ENCODE results near the gene MACROD2.
A peak's percentile ranks its signal among the peaks of the same experiment; 100 is the strongest.

The MACROD2 gene

GRCh38 chr20:14481863-14482262, 486.5 kb downstream of the MACROD2 start:
- H3K4me3 ChIP-seq (ENCODE audit: low read depth, low read length), result no peak overlapping the region
- TF ChIP-seq CTCF (conservative IDR thresholded peaks at IDR 0.05; ENCODE audit: low read depth, low read length), result no peak
- DNase-seq (ENCODE audit: low read depth), result peak; percentile 84

- TF ChIP-seq CTCF (conservative IDR thresholded peaks at IDR 0.05; ENCODE audit: low read depth, low read length), result no peak
- no peak overlapping the region for H3K4me3 ChIP-seq (ENCODE audit: low read depth, low read length)
- no peak for DNase-seq (ENCODE audit: low read depth)
Measured at GRCh38 chr20:14488212-14488611, 492.9 kb downstream of the MACROD2 start.

- no peak for TF ChIP-seq CTCF (conservative IDR thresholded peaks at IDR 0.05; ENCODE audit: low read depth, low read length)
- no peak overlapping the region for H3K4me3 ChIP-seq (ENCODE audit: low read depth, low read length)
- no peak for DNase-seq (ENCODE audit: low read depth)
Measured at GRCh38 chr20:14488756-14489479, 493.6 kb downstream of the MACROD2 start.

GRCh38 chr20:14489544-14489943, 494.2 kb downstream of the MACROD2 start:
- DNase-seq (ENCODE audit: low read depth), result no peak
- no peak for TF ChIP-seq CTCF (conservative IDR thresholded peaks at IDR 0.05; ENCODE audit: low read depth, low read length)

GRCh38 chr20:14491436-14491835, 496.1 kb downstream of the MACROD2 start:
- no peak for DNase-seq (ENCODE audit: low read depth)
- no peak overlapping the region for H3K4me3 ChIP-seq (ENCODE audit: low read depth, low read length)
- no peak for TF ChIP-seq CTCF (conservative IDR thresholded peaks at IDR 0.05; ENCODE audit: low read depth, low read length)

More at GRCh38 chr20:14489544-14489943, 494.2 kb downstream of the MACROD2 start:
- no peak overlapping the region for H3K4me3 ChIP-seq (ENCODE audit: low read depth, low read length)

GRCh38 chr20:14493408-14493807, 498.1 kb downstream of the MACROD2 start:
- no peak overlapping the region for H3K4me3 ChIP-seq (ENCODE audit: low read depth, low read length)
- DNase-seq (ENCODE audit: low read depth), result no peak
- TF ChIP-seq CTCF (conservative IDR thresholded peaks at IDR 0.05; ENCODE audit: low read depth, low read length), result no peak

GRCh38 chr20:14494355-14494754, 499.0 kb downstream of the MACROD2 start:
- TF ChIP-seq CTCF (conservative IDR thresholded peaks at IDR 0.05; ENCODE audit: low read depth, low read length), result no peak
- H3K4me3 ChIP-seq (ENCODE audit: low read depth, low read length), result no peak overlapping the region
- DNase-seq (ENCODE audit: low read depth), result no peak
